K562 (cell line): ENCODE measurements around the gene PRSS21. TPM values are rescaled to one million over a fixed set of nuclear protein-coding genes. Genes with fewer than 3 reads are reported as not detected.

Experiments used
- ATAC-seq: fragments of 200-7000 bp; cut with Tn5 transposase; 3 replicates; pipeline ENCODE4 v1.9.1; 2020; ENCODE audit warnings: moderate library complexity
- BruUV-seq: library from RNA; stranded (reverse); fragments of 400-500 nt; replicated peaks from 2 replicates; lab custom pipeline; 2021; lab: Mats Ljungman, UMichigan
- CTCF ChIA-PET: fragments of 300-600 bp; formaldehyde crosslinking; extraction: SDS; loops from one replicate; lab custom pipeline; 2021; ENCODE audit warnings: low intra/inter-chr PET ratio; lab: Yijun Ruan, JAX
- POLR2A ChIA-PET: fragments of 300-600, 350-650 bp; sonication (Branson Sonifier 250); formaldehyde crosslinking; extraction: SDS; loops from one replicate; lab custom pipeline; 2021; ENCODE audit warnings: antibody characterized with exemption, inconsistent platforms; lab: Yijun Ruan, JAX
- DNase-seq, 4 experiments: peaks; one replicate each; pipeline versions ENCODE4 v3.0.0 to v3.0.0-alpha.2; 2011 to 2018; ENCODE audit warnings: low spot score in 3 of 4, mixed read lengths in 3 of 4; ENCODE audit errors: extremely low read depth in 1 of 4
- FAIRE-seq: peaks from 2 replicates; lab custom pipeline; 2011; peaks lifted over from hg19 to GRCh38; lab: Jason Lieb, UNC
- H2AFZ ChIP-seq: 2 replicates; pipeline ENCODE4 v1.6.0; 2011; ENCODE audit warnings: low read depth, low read length, control low read depth, inconsistent platforms
- H3K27ac ChIP-seq: fragments of 200-600 bp; 3 replicates; pipeline ENCODE4 v1.8.0; 2011; ENCODE audit warnings: low read depth, mild to moderate bottlenecking, control low read depth, inconsistent platforms, low read length, moderate library complexity, mixed read lengths; ENCODE audit errors: extremely low read depth
- H3K27me3 ChIP-seq, 2 experiments: fragments of 300-600 bp in 1 of 2; 2 replicates in 1 of 2; 3 replicates in 1 of 2; pipeline versions ENCODE4 v1.6.0 to v1.8.0; 2011; ENCODE audit warnings: inconsistent platforms in 2 of 2, low read length in 2 of 2, mild to moderate bottlenecking in 1 of 2, mixed read lengths in 1 of 2, moderate library complexity in 1 of 2; ENCODE audit not compliant: control insufficient read depth in 2 of 2, insufficient read depth in 2 of 2
- H3K36me3 ChIP-seq: fragments of 300-600 bp; 3 replicates; pipeline ENCODE4 v1.8.0; 2011; ENCODE audit warnings: mild to moderate bottlenecking, low read length, inconsistent platforms; ENCODE audit not compliant: control insufficient read depth, insufficient read depth
- H3K4me1 ChIP-seq, 2 experiments: fragments of 200-600 bp in 1 of 2; replicated peaks in 1 of 2; 2 replicates in 1 of 2; 3 replicates in 1 of 2; pipeline versions ENCODE4 v1.5.1 to v1.8.0; 2011; ENCODE audit warnings: inconsistent platforms in 2 of 2, low read length in 2 of 2, mild to moderate bottlenecking in 1 of 2, mixed read lengths in 1 of 2, moderate library complexity in 1 of 2; ENCODE audit not compliant: control insufficient read depth in 2 of 2, insufficient read depth in 2 of 2
- H3K4me2 ChIP-seq: 2 replicates; pipeline ENCODE4 v1.6.1; 2011; ENCODE audit warnings: low read length, control low read depth, inconsistent platforms, mixed read lengths; ENCODE audit not compliant: insufficient read depth
- H3K4me3 ChIP-seq: fragments of 200-600 bp; sonication (generic), shearing (Covaris generic); 2 replicates; pipeline ENCODE4 v1.5.1; 2016; ENCODE audit warnings: control low read depth, inconsistent platforms
- H3K79me2 ChIP-seq: fragments of 200-600 bp; 3 replicates; pipeline ENCODE4 v1.8.0; 2011; ENCODE audit warnings: low read length, inconsistent platforms; ENCODE audit not compliant: control insufficient read depth, insufficient read depth
- H3K9ac ChIP-seq, 2 experiments: 2 replicates each; pipeline versions ENCODE4 v1.6.0 to v1.6.1; 2011; ENCODE audit warnings: low read depth in 2 of 2, low read length in 2 of 2, control low read depth in 1 of 2, inconsistent platforms in 1 of 2, mild to moderate bottlenecking in 1 of 2, mixed read lengths in 1 of 2; ENCODE audit not compliant: insufficient read depth in 1 of 2
- H3K9me1 ChIP-seq: one replicate; pipeline ENCODE4 v1.6.0; 2011; ENCODE audit warnings: inconsistent platforms, mild to moderate bottlenecking, low read length, moderate library complexity; ENCODE audit not compliant: control insufficient read depth, insufficient read depth
- H3K9me3 ChIP-seq: replicated peaks from 2 replicates; pipeline ENCODE4 v1.5.1; 2011; ENCODE audit warnings: low read depth, low read length, inconsistent platforms; ENCODE audit not compliant: control insufficient read depth, insufficient read depth
- H4K20me1 ChIP-seq: replicated peaks from 2 replicates; pipeline ENCODE4 v1.6.1; 2011; ENCODE audit warnings: low read length, inconsistent platforms, mixed read lengths; ENCODE audit not compliant: control insufficient read depth, insufficient read depth
- CEBPG ChIP-seq, 3 experiments: fragments of 200-800 bp in 1 of 3; sonication (Bioruptor generic) in 1 of 3; sonication (generic) in 1 of 3; formaldehyde crosslinking in 1 of 3; IDR thresholded peaks in 2 of 3; conservative IDR thresholded peaks in 1 of 3; 2 replicates each; pipeline versions ENCODE4 v1.6.1 to v1.8.0; 2016 to 2022; ENCODE audit warnings: missing compliant biosample characterization in 2 of 3, missing genetic modification characterization in 2 of 3, mild to moderate bottlenecking in 1 of 3, missing genetic modification reagents in 1 of 3
- CREM ChIP-seq: IDR thresholded peaks from 2 replicates; pipeline ENCODE4 v1.6.1; 2014; ENCODE audit warnings: antibody characterized with exemption, low read depth
- SOX6 ChIP-seq: fragments of 450-650 bp; IDR thresholded peaks from 2 replicates; pipeline ENCODE4 v1.6.1; 2014; ENCODE audit warnings: mild to moderate bottlenecking
- XRCC5 ChIP-seq: fragments of 200-400 bp; formaldehyde crosslinking; IDR thresholded peaks from 2 replicates; pipeline ENCODE4 v1.6.1; 2017; ENCODE audit warnings: low read depth, mild to moderate bottlenecking, low read length
- WGBS: fragments of 100-300 bp; shearing (Covaris generic); methylation state at CpG from one replicate; pipeline ENCODE4 v1.1.6; 2016; ENCODE audit warnings: low coverage, mixed read lengths; ENCODE audit not compliant: insufficient coverage; ENCODE audit errors: missing lambda C conversion rate; 5-methylcytosine and 5-hydroxymethylcytosine counted together
- in situ Hi-C: fragments of 300-500 bp; cut with MboI; formaldehyde crosslinking; loops from 4 replicates; pipeline ENCODE4 v1.15.0; 2018; ENCODE audit warnings: inconsistent platforms, mixed read lengths
- intact Hi-C: fragments of 100-400 bp; cut with micrococcal nuclease; formaldehyde crosslinking; loops from 2 replicates; pipeline ENCODE4 v1.14.2; 2022
- polyA plus RNA-seq, 8 experiments: library from polyadenylated mRNA; depleted of rRNA in 4 of 8; stranded (reverse) in 5 of 8; unstranded in 3 of 8; fragments of >200 nt; fragmentation: Nextera tagmentation in 2 of 8; fragmentation: Illumina TruSeq in 1 of 8; extraction: Ambion mirVana in 2 of 8; extraction: Trizol in 1 of 8; gene quantifications; 2 replicates each; pipeline versions ENCODE4 v1.2.1 to v1.2.3, GENCODE V29; 2011 to 2014; ENCODE audit warnings: inconsistent platforms in 1 of 8, missing spikeins in 1 of 8
- total RNA-seq, 7 experiments: library from RNA; depleted of rRNA in 6 of 7; stranded (reverse); fragments of >200 nt in 6 of 7; fragmentation: Illumina TruSeq in 2 of 7; extraction: Trizol in 2 of 7; gene quantifications; 2 replicates each; pipeline versions ENCODE4 v1.2.1 to v1.2.3, GENCODE V29; 2011 to 2021; ENCODE audit warnings: low replicate concordance in 1 of 7
- TF ChIP-seq, protein P1 (sequence below): fragments of 250-450 bp; sonication (Bioruptor Pico); IDR thresholded peaks from 2 replicates; pipeline ENCODE4 v1.8.0; 2021; ENCODE audit warnings: borderline replicate concordance, mild to moderate bottlenecking, moderate library complexity; ENCODE audit not compliant: poor library complexity, severe bottlenecking

PRSS21 gene
- total and polyA plus RNA-seq, 9 of the 15 experiments (the other 6 are each of a cell fraction or from before 2014, with no cell fraction given) = 12.1 to 121 (median 61.3) TPM

GRCh38 chr16:2845116-2845515, 28.1 kb downstream of the PRSS21 start:
- no peak overlapping the region for H3K4me2 ChIP-seq
- H3K9me3 ChIP-seq = no peaks in the 10 kb centered on the region
- TF ChIP-seq SOX6 (no peak), XRCC5 (no peak)
- TF ChIP-seq, protein P1, sequence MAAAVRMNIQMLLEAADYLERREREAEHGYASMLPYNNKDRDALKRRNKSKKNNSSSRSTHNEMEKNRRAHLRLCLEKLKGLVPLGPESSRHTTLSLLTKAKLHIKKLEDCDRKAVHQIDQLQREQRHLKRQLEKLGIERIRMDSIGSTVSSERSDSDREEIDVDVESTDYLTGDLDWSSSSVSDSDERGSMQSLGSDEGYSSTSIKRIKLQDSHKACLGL (CRISPR knock-in tag) = no peak
- H3K9me1 ChIP-seq = no peaks in the 10 kb centered on the region
- peaks cover 7 to 11% of the 10 kb centered on the region in 2 experiments; a peak in 3 of 5 replicates for H3K27me3 ChIP-seq
- intact Hi-C loops = no loop called here
- no peaks in the 10 kb centered on the region for H3K79me2 ChIP-seq
- in situ Hi-C loops = no loop called here
- no peak for FAIRE-seq
- no peak overlapping the region for H3K4me3 ChIP-seq
- CTCF ChIA-PET = no interaction called here
- H3K4me1 ChIP-seq = peaks cover 3 to 28% of the 10 kb centered on the region in 2 experiments; a peak in 3 of 5 replicates
- WGBS = 11% methylated on average over 5 of the region's 5 CpGs
- BruUV-seq = no TSS peak
- no peaks in the 10 kb centered on the region for H4K20me1 ChIP-seq
- no peak for DNase-seq
- no peak overlapping the region for H3K27ac ChIP-seq
- ATAC-seq = no peak
- no peak overlapping the region for H3K9ac ChIP-seq
- POLR2A ChIA-PET = interaction anchor here (0.6 to 1.4 kb wide), 2 partner anchors 9 to 67 kb away, joined by 3 read pairs; partner anchors contain the start of gene FLYWCH1
- H3K36me3 ChIP-seq = no peaks in the 10 kb centered on the region
- peak overlapping the region; percentile 13; the same call in 1 of the 2 replicates for H2AFZ ChIP-seq

- WGBS = 19% methylated on average over 3 of the region's 3 CpGs
- TF ChIP-seq CREM (no peak), CEBPG (CRISPR knock-in tag; IDR thresholded peaks at IDR 0.05) (no peak), CEBPG (tag; conservative IDR thresholded peaks at IDR 0.05 in 1 of 2, IDR thresholded peaks at IDR 0.05 in 1 of 2) (peak in 1 of 2 experiments; percentile 42; a peak in 2 of 4 replicates)
These were observed 29.7 kb downstream of the PRSS21 start for GRCh38 chr16:2846511-2847310.

More at GRCh38 chr16:2846511-2847310, 29.7 kb downstream of the PRSS21 start:
- Histone ChIP-seq H3K9me1 (no peaks in the 10 kb centered on the region), H3K9me3 (no peaks in the 10 kb centered on the region), H3K4me3 (no peak overlapping the region), H3K27ac (no peak overlapping the region), H3K4me1 (peaks cover 9 to 26% of the 10 kb centered on the region in 2 experiments; a peak in 3 of 5 replicates), H2AFZ (no peak overlapping the region), H3K27me3 (peaks cover 7 to 12% of the 10 kb centered on the region in 2 experiments; a peak in 3 of 5 replicates), H3K4me2 (no peak overlapping the region), H3K79me2 (no peaks in the 10 kb centered on the region), H3K36me3 (no peaks in the 10 kb centered on the region), H4K20me1 (no peaks in the 10 kb centered on the region), H3K9ac (no peak overlapping the region)
- BruUV-seq = no TSS peak
- in situ Hi-C loops = no loop called here
- intact Hi-C loops = no loop called here
- no peak for ATAC-seq
- no peak for DNase-seq
- POLR2A ChIA-PET = no interaction called here
- CTCF ChIA-PET = no interaction called here
- no peak for FAIRE-seq
